Measurements from ENCODE around the gene MAPRE2. TPM values are rescaled to one million over a fixed set of nuclear protein-coding genes. Genes with fewer than 3 reads are reported as not detected.
A peak's percentile ranks its signal among the peaks of the same experiment; 100 is the strongest.

MAPRE2 gene
- 10 to 100 TPM; 11.7 to 11.9 TPM for total RNA-seq

DNA sequence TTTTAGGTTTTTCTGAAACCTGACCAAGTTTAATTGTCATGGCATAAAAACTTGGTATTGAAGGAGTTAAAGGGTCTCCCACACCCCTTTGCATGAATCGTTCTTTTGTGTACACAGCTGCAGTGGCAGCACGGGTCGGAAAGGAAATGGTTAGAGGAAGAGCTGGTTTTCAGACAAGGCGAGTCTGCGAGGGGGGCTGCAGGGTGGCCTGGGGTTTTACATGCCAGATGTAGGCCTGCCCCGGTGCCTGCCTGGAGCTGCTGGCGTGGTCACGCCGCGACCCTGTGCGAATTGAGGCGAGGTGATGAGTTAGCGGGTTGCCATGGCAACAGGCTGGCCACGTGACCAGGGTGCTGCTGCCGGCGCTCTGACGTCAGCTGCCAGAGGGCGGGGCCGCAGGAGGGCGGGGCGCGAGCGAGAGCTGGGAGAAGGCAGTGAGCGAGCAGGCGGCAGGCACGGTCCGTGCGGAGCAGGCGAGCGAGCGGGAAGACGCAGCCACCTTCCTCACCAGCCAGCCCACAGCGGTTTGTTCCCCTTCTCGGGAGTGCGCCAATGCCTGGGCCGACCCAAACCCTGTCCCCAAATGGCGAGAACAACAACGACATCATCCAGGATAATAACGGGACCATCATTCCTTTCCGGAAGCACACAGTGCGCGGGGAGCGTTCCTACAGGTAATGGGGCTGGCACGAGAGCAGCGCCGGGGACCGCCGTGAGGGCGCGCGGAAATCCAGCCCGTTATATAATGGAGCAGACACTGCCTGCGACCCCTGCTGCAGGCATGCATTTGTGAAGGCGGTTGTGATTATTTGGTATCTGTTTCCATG is at the start of gene MAPRE2:
MAPRE2 (plus strand) TSS at position 426 of the 827 bp plus-strand sequence; CDS start at position 553, 127 bp downstream.
- WGBS, 2 donors, result 0% methylated on average over 9 to 54 of the region's 54 CpGs
- peak; percentile 98 to 100 (median 99) for DNase-seq

DNA sequence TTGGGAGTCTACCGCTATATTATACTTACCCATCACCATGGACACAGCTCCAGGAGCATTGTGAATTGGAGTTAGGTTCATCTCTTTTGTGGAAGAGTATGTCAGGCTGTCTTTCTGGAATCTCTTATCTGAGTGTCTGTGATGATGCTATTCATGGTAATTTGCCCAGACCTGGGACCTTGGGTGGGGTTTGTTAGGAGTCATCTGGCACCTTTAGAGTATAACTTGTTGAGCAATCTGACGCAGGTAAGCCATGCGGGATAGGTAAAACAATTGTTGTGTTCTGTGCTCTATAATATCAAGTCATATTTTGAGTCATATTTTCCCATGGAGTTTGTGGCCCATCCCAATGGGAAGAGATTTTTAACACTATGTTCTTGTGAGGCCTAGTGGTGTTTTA is 49.7 kb upstream of the MAPRE2 start:
- DNase-seq, result no peak
- Histone ChIP-seq H3K27ac (no peak overlapping the region), H3K4me1 (no peaks in the 10 kb centered on the region), H3K9me3 (no peaks in the 10 kb centered on the region), H3K27me3 (no peaks in the 10 kb centered on the region), H3K4me3 (no peak overlapping the region), H3K36me3 (replicated peaks in 1 of 2; ENCODE audit: insufficient read depth in 1 of 2, low read depth in 2 of 2) (no peaks in the 10 kb centered on the region)
- ATAC-seq, result no peak
- TF ChIP-seq POLR2A (IDR thresholded peaks at IDR 0.05), result no peak
- TF ChIP-seq, protein P1, sequence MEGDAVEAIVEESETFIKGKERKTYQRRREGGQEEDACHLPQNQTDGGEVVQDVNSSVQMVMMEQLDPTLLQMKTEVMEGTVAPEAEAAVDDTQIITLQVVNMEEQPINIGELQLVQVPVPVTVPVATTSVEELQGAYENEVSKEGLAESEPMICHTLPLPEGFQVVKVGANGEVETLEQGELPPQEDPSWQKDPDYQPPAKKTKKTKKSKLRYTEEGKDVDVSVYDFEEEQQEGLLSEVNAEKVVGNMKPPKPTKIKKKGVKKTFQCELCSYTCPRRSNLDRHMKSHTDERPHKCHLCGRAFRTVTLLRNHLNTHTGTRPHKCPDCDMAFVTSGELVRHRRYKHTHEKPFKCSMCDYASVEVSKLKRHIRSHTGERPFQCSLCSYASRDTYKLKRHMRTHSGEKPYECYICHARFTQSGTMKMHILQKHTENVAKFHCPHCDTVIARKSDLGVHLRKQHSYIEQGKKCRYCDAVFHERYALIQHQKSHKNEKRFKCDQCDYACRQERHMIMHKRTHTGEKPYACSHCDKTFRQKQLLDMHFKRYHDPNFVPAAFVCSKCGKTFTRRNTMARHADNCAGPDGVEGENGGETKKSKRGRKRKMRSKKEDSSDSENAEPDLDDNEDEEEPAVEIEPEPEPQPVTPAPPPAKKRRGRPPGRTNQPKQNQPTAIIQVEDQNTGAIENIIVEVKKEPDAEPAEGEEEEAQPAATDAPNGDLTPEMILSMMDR (IDR thresholded peaks at IDR 0.05), result no peak
- 91 to 95% methylated on average over 3 of the region's 3 CpGs for WGBS, 2 donors
- intact Hi-C loops (cut with DNase I), result no loop called here

More for the DNA sequence above, at the start of gene MAPRE2:
- H3K4me3 ChIP-seq, result peak within 1 kb of the TSS; percentile 64 to 65
- H3K27ac ChIP-seq, result peak within 1 kb of the TSS; percentile 78 to 92 (median 90)
- H3K27me3 ChIP-seq, result no peaks in the 10 kb centered on the region
- intact Hi-C loops (cut with DNase I), result no loop called here
- H3K9me3 ChIP-seq, result no peaks in the 10 kb centered on the region
- H3K36me3 ChIP-seq (replicated peaks in 1 of 2; ENCODE audit: insufficient read depth in 1 of 2, low read depth in 2 of 2), result no peaks in the 10 kb centered on the region
- peak; percentile 96 for ATAC-seq
- TF ChIP-seq POLR2A (IDR thresholded peaks at IDR 0.05), result peak; percentile 93 to 98 (median 97)
- TF ChIP-seq, protein P1 (IDR thresholded peaks at IDR 0.05), result no peak
- peaks cover 25% of the 10 kb centered on the region for H3K4me1 ChIP-seq

DNA sequence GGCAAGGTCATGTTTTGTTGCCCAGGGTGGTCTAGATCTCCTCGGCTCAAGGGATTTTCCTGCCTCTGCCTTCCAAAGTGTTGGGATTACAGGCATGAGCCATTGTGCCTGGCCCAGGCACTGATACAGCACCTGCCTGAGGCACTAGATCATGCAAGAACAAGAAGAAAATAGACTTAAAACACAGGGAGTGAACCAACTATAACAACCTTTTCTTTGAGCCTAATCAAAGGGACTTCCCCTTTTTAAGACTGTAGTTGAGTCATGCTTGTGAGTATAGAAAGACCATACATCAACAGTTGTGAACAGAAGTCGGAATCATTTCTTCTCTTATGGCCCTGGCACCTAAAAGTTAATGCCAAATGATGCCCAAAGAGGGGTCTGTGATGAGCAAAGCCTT is 47.9 kb upstream of the MAPRE2 start:
- TF ChIP-seq, protein P1 (IDR thresholded peaks at IDR 0.05), result no peak
- TF ChIP-seq POLR2A (IDR thresholded peaks at IDR 0.05), result no peak
- intact Hi-C loops (cut with DNase I), result no loop called here
- DNase-seq (no peak), ATAC-seq (no peak)
- Histone ChIP-seq H3K9me3 (no peaks in the 10 kb centered on the region), H3K4me3 (no peak overlapping the region), H3K27ac (no peak overlapping the region), H3K36me3 (replicated peaks in 1 of 2; ENCODE audit: insufficient read depth in 1 of 2, low read depth in 2 of 2) (no peaks in the 10 kb centered on the region), H3K4me1 (no peaks in the 10 kb centered on the region), H3K27me3 (no peaks in the 10 kb centered on the region)
- 81 to 100% methylated on average over 2 of the region's 2 CpGs for WGBS, 2 donors

DNA sequence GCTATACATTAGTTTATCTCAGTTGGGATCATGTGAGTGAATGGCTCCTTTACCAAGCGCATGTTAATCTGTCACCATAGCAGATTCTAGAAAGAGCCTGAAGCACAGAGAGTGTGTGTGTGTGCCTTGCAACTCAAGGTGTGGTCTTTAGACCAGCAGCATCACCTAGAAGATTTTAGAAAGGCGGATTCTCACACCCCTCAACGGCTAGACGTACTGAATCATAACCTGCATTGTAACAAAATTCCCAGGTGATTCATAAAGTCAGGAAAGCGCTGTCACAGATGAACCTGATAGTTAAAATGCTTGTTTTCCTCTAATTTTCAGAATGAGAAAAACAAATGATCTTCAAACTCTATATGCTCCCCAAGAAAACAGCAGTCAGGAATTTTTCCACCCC is 45.5 kb upstream of the MAPRE2 start:
- Histone ChIP-seq H3K27me3 (no peaks in the 10 kb centered on the region), H3K9me3 (no peaks in the 10 kb centered on the region), H3K27ac (no peak overlapping the region), H3K4me1 (no peaks in the 10 kb centered on the region), H3K36me3 (replicated peaks in 1 of 2; ENCODE audit: insufficient read depth in 1 of 2, low read depth in 2 of 2) (no peaks in the 10 kb centered on the region), H3K4me3 (no peak overlapping the region)
- TF ChIP-seq, protein P1 (IDR thresholded peaks at IDR 0.05), result no peak
- TF ChIP-seq POLR2A (IDR thresholded peaks at IDR 0.05), result no peak
- DNase-seq, result no peak
- intact Hi-C loops (cut with DNase I), result no loop called here
- no peak for ATAC-seq
- 94 to 99% methylated on average over 5 of the region's 5 CpGs for WGBS, 2 donors

DNA sequence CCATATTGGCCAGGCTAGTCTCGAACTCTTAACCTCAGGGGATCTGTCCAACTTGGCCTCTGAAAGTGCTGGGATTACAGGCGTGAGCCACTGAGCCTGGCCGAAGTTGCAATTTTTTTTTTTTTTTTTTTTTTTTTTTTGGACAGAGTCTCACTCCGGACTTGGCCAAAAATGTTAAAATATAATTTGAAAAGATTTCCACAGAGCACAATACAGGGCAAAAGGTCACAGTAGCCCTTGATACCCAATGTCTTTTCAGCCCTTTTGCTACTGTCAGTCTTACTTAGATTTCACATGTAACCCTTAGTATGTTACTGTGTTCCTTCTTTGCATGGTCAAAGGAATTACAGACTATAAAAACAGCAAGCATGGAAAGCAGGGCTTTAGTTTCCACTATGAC is 42.6 kb upstream of the MAPRE2 start:
- intact Hi-C loops (cut with DNase I), result no loop called here
- no peak for ATAC-seq

More for the DNA sequence above, 42.6 kb upstream of the MAPRE2 start:
- Histone ChIP-seq H3K4me3 (no peak overlapping the region), H3K36me3 (replicated peaks in 1 of 2; ENCODE audit: insufficient read depth in 1 of 2, low read depth in 2 of 2) (no peaks in the 10 kb centered on the region), H3K4me1 (no peaks in the 10 kb centered on the region), H3K27me3 (no peaks in the 10 kb centered on the region), H3K27ac (no peak overlapping the region), H3K9me3 (no peaks in the 10 kb centered on the region)
- 70 to 81% methylated on average over 4 of the region's 4 CpGs for WGBS, 2 donors
- DNase-seq, result no peak
- TF ChIP-seq, protein P1 (IDR thresholded peaks at IDR 0.05), result no peak
